HG02623 (cell line): ENCODE data around the gene ORAI3.

Experiments
- ATAC-seq: cut with Tn5 transposase; IDR thresholded peaks from one replicate; pipeline ENCODE4 v1.9.1; 2021; ENCODE audit warnings: moderate library complexity; ENCODE audit not compliant: unreplicated experiment

The ORAI3 gene

GRCh38 chr16:30966033-30966619 lies 17.3 kb downstream of the ORAI3 start:
- no peak for ATAC-seq

DNA sequence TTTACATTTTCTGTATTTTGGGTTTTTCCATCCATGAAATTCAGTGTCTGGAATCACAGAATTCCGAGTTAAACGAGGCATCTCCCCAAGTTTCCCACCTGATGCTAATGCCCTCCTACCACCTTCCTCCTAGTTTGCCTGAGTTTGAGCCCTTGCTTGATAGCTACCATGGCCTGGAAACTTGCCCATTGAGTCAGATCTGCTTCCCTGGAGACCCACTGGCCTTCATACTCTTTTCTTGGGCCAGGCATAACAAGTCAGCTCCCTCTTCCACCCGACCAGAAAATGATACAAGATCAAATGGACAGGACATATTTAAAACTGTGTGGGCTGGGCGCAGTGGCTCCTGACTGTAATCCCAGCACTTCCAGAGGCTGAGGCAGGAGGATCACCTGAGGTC lies 18.9 kb downstream of the ORAI3 start:
- no peak for ATAC-seq

GRCh38 chr16:30969246-30969842 lies 20.5 kb downstream of the ORAI3 start:
- ATAC-seq, result no peak

DNA sequence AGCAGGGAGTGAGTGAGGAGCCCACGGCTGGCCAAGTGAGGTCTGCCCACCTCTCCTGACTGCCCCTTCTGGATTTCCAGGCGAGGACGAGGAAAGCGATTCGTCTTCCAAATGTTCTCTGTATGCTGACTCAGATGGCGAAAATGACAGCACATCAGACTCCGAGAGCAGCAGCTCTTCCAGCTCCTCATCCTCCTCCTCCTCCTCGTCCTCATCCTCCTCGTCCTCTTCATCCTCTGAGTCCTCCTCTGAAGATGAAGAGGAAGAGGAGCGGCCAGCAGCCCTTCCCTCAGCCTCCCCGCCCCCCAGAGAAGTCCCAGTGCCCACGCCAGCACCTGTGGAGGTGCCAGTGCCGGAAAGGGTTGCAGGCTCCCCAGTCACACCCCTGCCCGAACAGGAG lies 22.4 kb downstream of the ORAI3 start:
- no peak for ATAC-seq

DNA sequence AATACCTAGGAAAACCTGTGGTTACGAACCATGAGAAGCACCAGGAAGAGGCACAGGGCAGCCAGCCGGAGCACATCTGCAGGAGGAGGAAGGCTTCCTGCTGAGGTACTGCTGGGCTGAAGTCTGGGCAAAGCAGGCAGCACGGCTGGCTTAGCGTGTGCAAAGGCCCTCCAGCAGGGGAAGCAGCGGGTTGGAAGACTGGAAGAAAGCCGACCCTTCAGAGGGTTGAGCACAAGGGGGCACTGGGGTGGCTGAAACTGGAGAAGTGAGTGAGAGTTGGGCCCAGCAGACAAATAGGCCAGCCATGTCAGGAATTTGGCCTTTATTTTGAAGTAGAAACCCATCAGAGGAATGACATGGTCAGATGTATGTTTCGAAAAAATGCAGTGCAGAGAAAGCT lies 24.0 kb downstream of the ORAI3 start:
- ATAC-seq, result no peak

- ATAC-seq, result no peak
Measured at GRCh38 chr16:30974348-30974747, 25.5 kb downstream of the ORAI3 start.

- no peak for ATAC-seq
Measured at GRCh38 chr16:30976486-30976885, 27.6 kb downstream of the ORAI3 start.

DNA sequence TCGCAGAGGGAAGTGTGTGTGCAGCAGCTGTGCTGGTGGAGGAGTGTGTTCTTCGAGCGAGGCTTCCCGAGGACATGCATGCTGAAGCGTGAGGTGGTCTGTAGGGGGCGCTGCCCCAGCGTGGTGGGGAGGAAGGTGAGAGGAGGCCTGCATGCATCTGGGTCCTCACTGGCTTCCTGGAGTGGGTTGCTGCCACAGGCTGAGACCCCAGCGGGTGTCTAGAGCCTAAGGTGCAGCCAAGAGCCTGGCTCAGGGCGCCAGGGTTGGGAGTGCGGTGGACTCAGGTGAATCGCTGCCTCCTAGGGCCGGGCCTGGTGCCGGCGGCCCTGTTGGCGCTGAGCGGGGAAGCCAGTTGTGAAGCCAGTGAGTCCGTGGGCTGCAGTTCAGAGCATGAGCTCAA lies 28.6 kb downstream of the ORAI3 start:
- ATAC-seq, result no peak

GRCh38 chr16:30979170-30980022 lies 30.5 kb downstream of the ORAI3 start:
- ATAC-seq, result no peak

DNA sequence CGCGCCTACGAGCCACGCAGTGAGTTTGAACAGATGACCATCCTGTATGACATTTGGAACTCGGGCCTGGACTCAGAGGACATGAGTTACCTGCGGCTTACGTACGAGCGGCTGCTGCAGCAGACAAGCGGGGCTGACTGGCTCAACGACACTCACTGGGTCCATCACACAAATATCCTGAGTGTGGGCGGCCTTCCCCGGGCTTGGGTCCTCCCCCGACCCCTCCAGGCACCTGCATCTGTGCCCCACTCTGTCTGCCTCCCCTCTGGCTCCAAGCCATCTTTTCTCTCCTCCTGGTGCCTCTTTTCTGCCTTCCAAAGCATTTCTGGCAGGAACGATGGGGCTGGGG lies 31.1 kb downstream of the ORAI3 start:
- no peak for ATAC-seq

GRCh38 chr16:30980434-30980833 lies 31.6 kb downstream of the ORAI3 start:
- ATAC-seq, result no peak

GRCh38 chr16:30980959-30981358 lies 32.1 kb downstream of the ORAI3 start:
- ATAC-seq, result no peak

DNA sequence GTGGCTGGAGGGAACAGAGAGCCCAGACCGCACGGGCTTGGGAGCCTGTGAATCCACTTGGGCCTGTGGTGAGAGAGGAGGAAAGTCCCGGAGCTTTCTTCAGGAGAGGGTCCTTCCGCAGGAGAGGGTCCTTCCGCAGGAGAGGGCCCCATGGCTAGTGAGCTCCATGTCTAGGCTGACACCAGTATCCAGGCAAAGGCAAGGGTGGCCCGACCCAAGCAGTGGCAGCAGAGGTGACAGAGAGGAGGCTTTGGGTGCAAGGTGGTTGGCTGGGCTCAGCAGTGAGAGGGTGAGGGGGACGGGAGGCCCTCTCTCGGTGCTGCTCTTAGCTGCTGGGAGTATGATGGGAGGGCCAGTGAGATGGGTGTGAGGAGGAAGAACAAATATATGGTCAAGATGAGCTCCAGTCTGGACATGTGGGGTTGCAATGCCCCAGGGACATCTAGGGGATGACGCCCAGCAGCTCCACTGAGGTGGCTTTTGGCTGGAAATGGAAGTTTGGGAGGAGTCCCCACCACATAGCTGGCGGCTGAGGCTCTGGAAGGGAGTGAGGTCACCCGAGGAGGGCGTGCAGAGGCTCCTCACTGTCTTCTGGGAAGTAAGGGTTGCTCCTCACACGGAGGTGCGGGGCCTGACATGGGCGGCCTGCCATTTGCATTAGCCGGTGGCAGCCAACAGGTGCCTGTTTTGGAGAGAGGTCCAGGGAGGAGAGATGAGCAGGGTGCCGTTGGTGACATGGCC lies 33.9 kb downstream of the ORAI3 start:
- ATAC-seq, result no peak

DNA sequence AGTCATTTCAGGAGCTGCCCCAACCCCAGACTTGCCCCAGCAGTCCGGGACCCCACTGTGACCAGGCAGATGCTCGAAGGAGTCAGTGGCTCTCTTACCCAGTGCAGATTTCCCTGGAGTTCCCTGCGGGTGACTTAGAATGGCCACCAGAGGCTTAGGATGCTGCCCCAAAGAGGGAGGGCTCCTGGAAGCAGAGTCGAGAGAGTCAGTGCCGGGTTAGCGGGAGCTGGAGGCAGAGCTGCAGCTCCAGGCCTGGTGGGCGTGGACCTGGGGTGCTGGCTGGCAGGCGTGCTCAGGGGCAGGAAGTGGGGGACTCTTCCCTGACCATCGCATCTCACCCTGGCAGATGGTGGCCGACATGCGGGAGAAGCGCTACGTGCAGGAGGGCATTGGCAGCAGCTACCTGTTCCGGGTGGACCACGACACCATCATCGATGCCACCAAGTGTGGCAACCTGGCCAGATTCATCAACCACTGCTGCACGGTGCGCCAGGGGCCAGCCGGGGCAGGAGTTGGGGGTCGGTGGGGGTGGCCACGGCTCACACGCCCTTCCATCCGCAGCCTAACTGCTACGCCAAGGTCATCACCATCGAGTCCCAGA lies 34.5 kb downstream of the ORAI3 start:
- no peak for ATAC-seq

- no peak for ATAC-seq
Measured at GRCh38 chr16:30983898-30984610, 35.2 kb downstream of the ORAI3 start.

DNA sequence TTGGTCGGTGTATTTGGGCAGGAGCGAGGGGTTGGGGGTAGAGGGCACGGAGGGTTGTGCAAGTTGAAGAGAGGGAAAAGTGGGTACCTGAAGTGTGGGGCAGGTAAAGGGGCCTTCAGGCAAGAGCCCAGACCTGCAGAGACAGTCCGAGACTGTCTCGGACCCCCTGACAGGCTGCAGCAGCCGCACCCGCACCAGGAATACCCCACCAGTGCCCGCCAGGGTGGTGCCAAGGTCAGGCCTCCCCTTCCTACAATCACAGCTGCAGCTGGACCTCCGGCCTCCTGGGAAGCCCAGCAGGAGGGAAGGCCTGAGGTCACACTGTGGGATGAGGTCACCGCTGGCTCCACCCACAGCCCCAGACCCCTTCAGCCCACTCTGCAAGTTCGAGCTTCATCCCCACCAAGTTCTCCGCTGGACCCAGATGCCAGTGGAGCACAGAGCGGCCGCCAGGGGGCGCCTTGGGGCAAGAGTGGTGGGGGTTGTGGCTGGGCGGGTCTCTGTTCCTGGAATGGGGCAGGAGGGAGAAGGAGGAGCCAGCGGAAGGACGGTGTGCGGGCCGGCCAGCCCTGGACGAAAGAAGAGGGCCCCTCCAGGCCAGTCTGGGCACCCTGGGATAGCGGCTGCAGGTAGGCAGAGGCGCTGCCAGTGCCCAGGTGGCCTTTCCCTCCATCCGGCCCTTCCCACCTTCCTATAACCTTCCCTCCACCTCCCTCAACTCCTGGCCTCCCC lies 36.0 kb downstream of the ORAI3 start, which contains the start of gene HSD3B7:
Gene HSD3B7 (plus strand): TSS at position 539 of the 732 bp plus-strand sequence. CDS start 452 bp downstream, outside the sequence.
- no peak for ATAC-seq

DNA sequence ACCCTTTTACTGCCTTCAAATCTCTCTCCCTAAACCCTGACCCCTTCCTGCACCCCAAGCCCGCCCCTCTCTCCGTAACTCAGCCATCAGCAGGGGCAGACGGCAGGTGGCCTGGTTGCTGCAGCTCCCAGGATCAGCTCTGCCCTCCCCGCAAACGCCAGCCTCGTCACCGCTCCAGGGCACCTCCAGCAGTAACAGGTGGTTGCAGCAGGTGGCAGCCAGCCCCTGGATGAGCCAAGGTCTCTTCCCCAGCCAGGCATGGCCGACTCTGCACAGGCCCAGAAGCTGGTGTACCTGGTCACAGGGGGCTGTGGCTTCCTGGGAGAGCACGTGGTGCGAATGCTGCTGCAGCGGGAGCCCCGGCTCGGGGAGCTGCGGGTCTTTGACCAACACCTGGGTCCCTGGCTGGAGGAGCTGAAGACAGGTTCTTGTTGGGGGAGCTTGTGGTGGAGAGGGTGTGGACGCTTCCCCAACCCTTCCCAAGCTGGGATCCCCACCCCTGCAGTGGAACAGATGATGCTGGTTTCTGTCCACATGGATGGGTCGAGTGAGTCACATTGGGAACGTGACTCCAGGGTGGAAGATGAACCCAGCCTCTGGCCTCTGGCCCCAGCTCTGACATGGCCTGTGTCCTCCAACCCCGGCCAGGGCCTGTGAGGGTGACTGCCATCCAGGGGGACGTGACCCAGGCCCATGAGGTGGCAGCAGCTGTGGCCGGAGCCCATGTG lies 36.7 kb downstream of the ORAI3 start:
- ATAC-seq, result no peak

GRCh38 chr16:30986129-30986991 lies 37.5 kb downstream of the ORAI3 start:
- ATAC-seq, result no peak
